GM21360 (cell line): ENCODE data around the gene ANKRD13D.
"Not testable (repeated sequence)": the region's sequence is repeated elsewhere in the genome, so short reads cannot be mapped to it uniquely, and the experiment has no call there.

Source experiments
- ATAC-seq: cut with Tn5 transposase; IDR thresholded peaks from one replicate; pipeline ENCODE4 v1.9.1; 2021; ENCODE audit warnings: mild to moderate bottlenecking, moderate library complexity; ENCODE audit not compliant: unreplicated experiment

Gene ANKRD13D

DNA sequence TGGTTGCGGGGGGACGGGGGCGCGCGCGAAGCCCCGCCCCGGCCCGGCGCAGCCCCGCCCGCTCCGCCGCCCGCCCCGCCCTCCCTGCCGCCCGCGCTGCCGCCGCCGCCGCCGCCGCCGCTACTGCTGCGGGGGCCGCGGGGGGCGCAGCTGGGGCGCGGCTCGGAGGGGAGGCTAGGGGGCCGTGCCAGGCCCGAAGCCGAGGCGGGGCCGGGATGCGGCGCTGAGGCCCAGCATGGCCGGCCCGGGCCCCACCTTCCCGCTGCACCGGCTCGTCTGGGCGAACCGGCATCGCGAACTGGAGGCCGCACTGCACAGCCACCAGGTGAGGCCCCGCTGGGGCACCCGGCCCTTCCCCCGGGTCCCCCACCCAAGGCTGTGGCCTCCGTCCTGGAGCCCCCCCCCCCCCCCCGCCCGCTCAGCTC is at the start of gene ANKRD13D:
ANKRD13D (plus strand) TSS at position 78 of the 425 bp plus-strand sequence; CDS start at position 236, 158 bp downstream.
- ATAC-seq: peak; percentile 37

DNA sequence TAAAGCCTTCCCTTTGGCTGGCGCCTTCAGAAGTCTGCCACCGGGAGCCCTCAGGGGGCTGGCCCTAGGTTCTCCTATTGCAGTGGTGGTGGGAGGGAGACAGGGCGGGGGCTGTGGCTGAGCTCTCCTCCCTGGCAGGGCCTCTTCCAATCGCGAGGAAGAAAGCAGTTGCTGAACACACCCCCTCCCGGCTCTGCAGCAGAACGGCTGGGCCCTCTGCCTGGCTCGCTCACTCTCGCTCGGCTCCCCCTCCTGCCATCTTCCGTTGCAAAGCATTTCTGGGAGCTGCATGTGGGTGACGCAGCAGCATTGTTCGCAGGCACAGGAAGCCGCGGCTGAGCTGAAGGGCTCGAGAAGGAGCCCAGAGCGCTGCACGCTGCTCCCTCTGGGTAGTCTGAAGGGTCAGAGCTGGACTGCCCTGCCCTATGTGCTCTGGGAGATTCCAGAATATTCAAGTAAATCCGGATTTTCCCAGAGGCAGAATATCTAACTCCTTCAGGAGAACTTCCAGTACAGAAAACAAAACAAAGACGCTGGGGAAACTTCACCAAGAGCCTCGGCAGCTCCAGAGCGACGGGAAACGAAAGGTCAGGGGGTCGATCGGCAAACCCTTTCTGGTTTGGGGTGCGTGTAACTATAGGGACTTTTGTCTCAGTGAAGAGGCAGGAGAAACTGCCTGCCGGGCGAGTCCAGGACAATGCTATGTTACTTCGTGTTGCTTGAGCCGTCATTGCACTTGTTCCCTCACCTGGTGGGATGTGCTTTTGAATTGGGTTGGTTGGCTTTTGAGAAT is 49.1 kb upstream of the ANKRD13D start:
- ATAC-seq: peak; percentile 80

DNA sequence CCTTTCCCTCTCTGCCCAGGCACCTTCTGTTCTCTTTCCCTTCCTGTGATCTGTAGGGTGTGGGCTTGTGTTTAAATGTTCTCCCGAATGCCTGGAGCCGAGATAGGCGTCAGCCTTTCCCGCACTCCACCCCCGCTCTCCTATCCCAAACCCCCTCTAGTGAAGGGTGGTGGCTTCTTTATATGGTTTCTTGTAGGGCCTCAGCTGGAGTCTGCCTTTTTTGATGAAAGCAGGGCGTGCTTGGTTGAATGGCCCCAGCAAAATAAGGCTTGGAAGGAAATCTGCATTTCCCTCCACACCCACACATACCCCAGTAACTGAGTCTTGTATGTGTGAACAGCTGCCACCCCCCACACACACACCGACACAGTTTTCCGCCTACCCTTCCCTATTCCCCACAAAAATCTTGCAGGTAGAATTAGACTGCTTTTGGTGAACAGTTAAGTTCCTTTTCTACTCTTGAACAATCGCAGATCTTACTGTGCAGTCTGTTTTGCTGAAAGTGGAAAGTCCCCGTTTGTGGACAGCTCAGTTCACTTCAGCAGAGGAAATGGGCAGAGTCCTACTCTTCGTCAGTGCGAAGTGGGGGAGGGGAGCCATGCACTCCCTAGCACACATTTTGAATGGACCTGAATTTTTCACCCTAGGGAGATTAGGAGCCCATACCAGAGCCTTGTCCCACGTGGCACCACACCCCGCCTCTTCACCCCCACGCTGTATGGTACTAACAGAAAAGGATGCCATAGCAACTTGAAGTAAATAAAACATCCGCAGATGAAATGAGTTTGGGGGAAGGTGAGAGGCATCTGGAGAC is 48.3 kb upstream of the ANKRD13D start:
- ATAC-seq: no peak

DNA sequence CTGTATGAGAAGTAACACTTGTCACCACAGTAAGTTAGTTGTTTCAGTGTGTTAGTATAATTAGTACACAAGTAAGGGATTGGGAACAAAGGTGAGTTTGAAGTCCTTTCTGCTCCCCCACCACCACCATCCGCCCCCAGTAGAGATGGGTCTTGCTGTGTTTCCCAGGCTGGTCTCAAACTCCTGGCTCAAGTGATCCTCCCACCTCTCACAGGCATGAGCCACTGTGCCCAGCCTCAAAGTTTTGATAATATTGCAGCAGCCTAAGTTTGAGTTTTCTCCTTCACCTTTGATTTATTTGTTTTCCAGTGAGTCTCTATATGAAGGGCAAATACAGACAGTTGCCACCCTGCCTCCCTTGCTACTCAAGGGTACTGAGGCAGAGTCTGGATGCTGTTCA is 46.6 kb upstream of the ANKRD13D start:
- no peak for ATAC-seq

DNA sequence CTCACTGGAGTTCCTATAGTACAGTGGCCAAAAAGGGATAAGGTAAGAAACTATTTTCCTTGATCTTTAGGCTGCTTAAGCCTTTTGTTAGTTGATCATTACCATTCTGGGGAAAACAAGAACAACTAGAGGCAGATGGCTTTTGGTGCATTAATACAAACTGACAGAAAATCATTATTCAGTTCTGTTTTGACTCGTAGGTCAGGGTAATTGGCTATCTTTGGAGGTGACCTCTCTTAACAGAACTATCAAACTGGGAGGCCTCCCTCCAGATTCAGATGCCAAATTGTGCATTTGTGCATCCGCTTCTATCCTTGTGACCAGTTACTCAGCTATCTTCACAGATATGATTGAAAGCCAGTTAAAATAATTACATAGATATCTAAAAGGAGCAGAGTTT is 46.1 kb upstream of the ANKRD13D start:
- no peak for ATAC-seq

DNA sequence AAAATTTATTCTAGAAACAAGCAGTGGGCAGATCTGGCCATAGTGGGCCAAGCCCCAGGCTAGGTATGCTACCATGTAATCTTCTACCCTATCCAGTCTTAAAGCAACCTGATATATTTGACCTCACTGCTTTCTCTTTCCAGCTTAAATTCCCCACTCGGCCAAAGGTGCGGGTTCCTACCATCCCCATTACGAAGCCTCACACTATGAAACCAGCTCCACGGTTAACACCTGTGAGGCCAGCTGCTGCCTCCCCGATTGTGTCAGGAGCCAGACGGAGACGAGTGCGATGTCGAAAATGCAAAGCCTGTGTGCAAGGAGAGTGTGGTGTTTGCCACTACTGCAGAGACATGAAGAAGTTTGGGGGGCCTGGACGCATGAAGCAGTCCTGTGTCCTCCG is 44.1 kb upstream of the ANKRD13D start:
- ATAC-seq: no peak

DNA sequence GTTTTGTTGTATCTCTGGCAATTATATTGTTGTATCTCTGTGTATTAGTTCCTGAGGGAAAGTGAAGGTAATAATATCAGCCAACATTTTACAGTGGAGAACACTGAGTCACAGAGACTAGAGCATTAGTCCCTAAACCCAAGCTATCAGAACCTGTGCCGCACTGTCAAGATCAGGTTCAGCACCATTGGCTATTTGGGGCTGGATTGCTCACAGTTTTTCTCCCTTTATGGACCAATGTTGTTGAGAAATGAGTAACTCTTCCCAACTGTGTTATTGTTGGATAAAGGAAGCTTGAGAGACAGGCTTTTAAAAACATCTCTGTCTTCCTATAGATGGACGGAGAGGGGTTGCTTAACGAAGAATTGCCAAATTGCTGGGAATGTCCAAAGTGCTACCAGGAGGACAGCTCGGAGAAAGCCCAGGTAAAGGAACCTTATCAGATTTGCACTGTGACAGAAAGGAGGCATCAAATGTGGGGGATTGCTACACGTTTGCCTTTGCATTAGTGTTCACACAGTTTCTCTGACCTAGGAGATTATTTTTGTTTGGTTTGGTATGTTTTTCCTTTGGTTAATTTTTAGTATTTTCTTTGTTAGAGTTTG is 41.1 kb upstream of the ANKRD13D start:
- ATAC-seq: no peak

DNA sequence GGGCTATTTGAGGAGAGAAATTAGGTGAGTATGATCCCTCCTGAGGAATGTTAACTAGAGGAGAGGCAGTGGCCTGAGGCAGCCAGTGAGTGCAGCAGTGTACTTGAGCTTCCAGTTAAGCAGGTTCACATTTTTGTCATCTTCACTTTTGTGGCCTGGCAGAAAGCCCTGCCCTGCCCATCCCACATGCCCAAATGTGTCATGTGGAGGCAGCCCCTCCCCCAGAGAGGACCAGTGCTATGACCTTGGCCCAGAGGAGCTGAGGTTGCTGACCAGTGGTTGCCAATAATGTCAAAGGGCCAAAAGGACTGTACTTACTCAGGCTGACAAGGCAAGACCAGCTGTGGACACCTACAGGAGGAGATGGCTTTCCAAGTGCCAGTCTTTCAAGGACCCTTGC is 40.5 kb upstream of the ANKRD13D start:
- ATAC-seq: no peak

DNA sequence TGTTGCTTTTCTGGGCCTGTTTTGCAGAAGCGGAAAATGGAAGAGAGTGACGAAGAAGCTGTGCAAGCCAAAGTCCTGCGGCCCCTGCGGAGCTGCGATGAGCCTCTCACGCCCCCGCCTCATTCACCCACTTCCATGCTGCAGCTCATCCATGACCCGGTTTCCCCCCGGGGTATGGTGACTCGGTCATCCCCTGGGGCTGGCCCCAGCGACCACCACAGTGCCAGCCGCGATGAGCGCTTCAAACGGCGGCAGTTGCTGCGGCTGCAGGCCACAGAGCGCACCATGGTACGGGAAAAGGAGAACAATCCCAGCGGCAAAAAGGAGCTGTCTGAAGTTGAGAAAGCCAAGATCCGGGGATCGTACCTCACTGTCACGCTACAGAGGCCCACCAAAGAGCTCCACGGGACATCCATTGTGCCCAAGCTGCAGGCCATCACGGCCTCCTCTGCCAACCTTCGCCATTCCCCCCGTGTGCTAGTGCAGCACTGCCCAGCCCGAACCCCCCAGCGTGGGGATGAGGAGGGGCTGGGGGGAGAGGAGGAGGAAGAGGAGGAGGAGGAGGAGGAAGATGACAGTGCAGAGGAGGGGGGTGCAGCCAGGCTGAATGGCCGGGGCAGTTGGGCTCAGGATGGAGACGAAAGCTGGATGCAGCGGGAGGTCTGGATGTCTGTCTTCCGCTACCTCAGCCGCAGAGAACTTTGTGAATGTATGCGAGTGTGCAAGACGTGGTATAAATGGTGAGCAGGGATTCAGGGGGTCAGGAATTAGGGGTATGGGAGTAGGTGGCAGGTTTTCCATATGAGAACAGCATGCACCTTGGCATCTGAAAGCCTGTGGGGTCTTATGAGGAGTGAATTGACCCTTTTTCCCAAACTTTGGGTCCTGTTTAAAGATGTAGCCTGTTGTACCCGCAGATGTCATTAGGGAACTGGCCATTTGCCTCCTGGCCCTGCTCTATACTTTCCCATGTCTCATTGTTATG is 38.8 kb upstream of the ANKRD13D start:
- no peak for ATAC-seq

DNA sequence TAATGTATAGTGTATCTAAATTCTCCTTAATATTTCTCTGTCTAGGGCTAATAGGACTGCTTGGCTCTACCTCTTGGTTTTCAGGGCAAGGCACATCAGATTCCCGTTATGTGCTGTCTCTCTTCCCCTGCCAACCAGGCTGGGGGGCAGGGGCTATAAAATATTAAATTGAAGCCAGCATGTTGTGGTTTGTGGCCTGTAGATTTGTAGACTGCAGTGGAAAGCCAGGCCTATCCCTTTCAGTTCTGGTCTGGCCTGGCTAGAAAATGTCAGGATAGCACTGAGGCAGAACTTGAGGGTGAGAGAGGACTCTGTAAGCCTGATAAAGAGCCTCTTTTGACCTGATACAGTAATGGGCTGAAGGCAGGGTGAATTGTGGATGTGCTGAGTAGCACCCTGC is 37.3 kb upstream of the ANKRD13D start:
- ATAC-seq: no peak

DNA sequence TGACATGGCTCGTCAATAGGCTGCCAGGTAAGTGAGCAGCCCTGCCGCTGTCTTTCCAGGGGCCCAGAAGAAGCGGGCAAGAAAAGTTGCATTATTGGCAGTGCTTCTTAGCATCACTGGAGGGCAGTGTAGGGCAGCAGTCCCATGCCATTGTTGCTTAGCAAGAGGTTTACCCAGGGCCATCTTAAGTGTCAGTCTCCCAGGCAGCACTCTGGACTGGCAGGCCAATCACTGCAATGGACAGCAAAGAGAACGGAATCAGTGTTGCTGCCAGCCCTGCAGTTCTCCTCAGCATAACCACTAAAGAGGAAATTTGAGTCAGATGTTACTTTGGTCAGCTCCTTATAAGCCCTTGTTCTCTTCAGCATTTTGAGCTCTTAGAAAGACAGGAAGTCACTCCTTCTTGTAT is 36.3 kb upstream of the ANKRD13D start:
- ATAC-seq: no peak

DNA sequence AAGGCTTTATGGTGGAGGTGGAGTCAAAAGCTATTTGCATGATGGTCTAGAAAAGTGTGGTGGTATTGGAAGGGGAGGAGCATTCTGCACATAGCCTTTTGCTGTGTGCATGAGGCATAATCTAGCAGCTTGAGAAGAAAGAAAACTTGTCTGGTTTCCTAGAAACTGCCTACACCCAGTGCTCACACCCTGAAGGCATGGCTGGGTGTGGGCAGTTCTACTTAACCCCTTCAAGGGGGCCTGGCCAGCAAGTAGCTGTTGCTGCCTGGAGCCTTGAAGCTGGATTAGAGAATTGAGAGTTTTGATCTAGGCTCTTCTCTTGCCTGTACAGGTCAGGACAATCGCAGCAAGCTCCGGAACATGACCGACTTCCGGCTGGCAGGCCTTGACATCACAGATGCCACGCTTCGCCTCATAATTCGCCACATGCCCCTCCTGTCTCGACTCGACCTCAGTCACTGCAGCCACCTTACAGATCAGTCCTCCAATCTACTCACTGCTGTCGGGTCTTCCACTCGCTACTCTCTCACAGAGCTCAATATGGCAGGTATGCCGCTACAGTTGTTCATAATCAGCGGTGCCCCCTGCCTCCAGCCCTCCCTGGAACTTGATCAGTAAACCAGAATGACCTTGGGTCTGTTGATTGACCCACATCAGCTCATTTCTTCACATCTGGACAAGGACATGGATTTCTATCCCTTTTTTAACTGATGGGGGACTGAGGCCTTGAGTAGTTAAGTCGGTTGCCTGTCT is 35.1 kb upstream of the ANKRD13D start:
- no peak for ATAC-seq

DNA sequence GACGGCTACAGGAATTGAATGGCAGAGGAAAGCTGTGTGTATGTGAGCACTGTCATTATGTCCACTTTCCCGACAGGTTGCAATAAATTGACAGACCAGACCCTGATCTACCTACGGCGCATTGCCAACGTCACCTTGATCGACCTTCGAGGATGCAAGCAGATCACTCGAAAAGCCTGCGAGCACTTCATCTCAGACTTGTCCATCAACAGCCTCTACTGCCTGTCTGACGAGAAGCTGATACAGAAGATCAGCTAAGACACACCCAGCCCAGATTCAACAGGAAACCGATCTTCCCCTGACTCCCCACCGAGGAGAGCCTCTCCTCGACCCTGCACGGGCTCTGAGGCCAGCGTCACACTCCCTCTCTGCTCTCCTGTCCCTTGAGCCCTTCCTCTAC is 34.3 kb upstream of the ANKRD13D start:
- ATAC-seq: no peak

DNA sequence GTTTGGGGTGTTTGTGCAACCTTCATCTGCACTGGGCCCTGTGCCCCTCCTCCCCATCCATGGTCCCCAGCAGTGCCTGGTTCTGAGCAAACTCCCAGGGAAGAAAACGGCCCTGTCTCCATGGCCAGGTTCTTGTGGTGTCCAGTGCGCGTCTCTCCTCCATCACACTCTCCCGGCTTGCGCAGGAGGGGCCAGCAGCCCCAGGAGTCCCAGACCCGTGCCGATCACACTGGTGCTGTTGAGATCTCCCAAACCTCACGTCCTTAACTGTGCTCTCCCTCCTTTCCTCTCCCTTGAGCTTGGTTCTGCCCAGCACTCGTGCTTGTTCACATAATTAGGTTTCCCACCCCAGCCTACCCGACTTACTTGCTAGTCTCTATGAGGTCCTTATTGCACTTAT is 33.8 kb upstream of the ANKRD13D start:
- no peak for ATAC-seq

DNA sequence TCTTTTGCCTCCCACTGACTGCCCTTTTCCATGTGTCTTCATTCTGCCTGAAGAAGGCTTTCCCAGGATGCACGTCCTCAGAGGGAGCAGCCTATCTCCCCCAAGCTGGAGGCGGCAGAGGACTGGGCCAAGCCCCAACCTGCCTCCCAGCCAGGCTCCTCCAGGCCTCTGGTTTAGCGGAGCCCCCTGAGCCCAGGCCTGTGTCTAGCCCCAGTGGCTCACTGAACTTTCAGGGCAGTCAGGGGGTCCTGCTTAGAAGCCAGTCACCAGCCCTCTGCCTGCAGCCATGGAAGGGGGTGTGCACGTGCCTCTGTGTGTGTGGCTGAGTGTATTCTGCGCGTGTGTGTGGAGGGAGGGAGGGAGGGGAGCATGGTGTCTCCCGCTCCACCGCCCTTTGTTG is 33.2 kb upstream of the ANKRD13D start:
- no peak for ATAC-seq

DNA sequence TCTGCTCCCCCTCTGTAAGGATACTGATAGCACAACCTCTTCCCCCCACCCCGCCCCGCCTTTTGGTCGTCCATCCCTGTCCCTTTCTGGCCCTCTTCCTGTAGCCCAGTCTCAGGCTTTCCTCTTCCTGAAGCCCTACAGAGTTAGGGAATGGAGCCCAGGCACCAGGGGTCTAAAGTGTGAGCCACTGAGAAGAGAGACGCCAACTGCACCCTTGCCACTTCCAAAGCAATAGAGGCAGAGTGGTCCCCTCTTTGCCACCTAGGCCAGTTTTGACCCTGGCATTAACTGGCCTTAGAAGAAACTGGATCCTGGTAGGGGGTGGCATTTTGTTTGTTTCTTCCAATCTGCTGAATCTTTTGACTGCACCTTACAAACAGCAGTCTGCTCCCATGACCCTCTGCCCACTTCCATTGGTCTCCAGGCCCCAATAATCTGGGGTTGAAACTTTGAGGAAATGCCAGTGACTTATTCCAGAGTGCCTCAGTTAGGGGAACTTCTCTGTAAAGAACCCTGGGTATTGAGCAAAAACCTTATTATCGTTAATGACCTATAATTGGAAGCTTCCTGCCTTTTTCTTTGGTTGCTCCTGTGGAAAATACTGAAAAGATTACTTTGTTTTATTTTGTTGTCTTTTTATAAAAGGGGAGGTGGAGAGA is 32.5 kb upstream of the ANKRD13D start:
- no peak for ATAC-seq

DNA sequence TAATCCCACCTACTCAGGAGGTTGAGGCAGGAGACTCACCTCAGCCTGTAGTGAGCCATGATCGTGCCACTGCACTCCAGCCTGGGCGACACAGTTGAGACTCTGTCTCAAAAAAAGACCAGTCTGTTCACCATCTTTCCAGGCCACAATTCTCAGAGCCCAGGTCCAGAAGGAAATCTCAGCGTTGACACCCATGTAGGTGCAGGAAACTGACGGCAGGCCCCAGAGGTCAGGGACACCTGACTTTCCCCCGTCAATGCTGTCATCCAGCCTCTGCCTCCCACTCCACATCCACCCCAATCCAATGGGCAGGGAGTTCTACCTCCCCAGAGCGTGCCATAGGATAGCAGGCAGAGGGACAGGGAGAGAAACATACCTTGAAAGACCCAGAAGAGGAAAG is 28.7 kb upstream of the ANKRD13D start:
- no peak for ATAC-seq

DNA sequence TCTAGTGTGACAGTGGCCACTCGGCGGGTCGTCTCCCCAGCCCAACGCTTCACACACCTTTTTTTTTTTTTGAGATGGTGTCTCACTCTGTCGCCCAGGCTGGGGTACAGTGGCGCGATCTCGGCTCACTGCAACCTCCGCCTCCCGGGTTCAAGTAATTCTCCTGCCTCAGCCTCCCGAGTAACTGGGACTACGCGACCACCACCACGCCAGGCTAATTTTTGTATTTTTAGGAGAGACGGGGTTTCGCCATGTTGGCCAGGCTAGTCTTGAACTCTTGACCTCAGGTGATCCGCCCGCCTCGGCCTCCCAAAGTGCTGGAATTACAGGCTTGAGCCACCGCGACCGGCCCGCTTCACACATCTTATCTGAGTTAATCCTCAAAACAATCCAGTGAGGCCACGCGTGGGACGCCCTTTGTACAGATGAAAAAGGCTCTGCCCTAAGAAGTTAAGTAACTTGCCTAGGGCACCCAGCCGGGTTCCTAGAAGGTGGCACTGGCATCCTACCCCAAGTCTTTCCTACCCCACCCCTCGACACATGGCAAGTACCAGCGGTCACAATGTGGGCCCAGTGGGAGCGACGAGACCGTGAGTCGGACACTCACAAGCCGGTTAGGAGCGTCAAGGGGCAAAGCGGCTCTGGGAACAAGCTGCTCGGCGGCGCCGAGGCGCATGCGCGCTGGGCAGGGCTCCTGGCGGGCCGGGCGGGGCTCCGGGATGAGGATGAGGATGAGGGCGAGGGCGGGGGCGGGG is 28.0 kb upstream of the ANKRD13D start:
- not testable (repeated sequence) for ATAC-seq

DNA sequence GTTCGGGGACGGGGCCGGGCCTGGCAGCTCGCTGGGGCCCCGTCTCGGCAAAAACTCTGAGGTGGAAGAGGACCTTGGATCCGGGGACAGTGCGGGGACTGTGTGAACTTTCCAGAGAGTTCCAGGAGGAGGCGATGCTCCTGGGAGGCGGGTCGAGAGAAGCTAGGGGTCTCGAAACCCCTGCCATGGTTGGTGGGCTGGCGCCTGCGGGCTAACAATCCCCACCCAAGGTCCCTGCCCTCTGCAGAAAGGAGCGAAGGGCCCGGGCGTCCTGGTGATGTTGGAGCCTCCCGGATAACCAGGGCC is 27.5 kb upstream of the ANKRD13D start:
- no peak for ATAC-seq
